Umbilical cord (tissue), 2 donors: ENCODE results near the gene KIF1B. TPM values are rescaled to one million over a fixed set of nuclear protein-coding genes. Genes with fewer than 3 reads are reported as not detected.
"Not testable (repeated sequence)": the region's sequence is repeated elsewhere in the genome, so short reads cannot be mapped to it uniquely, and the experiment has no call there.

Source experiments
- DNase-seq: peaks from one replicate; pipeline ENCODE4 v3.0.0-alpha.2; 2015; ENCODE audit warnings: low spot score
- total RNA-seq: library from RNA; depleted of rRNA; stranded (reverse); fragments of >200 nt; gene quantifications from one replicate; pipeline ENCODE4 v1.2.3, GENCODE V29; 2014; ENCODE audit warnings: low replicate concordance; ENCODE audit not compliant: insufficient read depth

KIF1B gene
- total RNA-seq, 1 donor from 2014 or later: 40.4 TPM

DNA sequence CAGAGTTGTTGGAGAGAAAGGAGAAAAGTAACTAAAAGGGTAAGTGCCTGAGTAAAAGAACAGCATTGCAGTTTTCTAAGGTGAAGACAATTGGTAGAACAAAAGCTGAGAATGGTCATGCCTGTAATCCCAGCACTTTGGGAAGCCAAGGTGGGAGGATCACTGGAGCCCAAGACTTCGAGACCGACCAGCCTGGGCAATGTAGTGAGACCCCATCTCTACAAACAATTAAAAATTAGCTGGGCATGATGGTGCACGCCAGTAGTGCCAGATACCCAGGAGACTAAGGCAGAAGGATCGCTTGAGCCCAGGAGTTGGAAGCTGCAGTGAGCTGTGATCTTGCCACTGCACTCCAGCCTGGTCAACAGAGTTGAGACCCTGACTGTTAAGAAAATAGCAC is 173.3 kb downstream of the KIF1B start:
- no peak for DNase-seq

DNA sequence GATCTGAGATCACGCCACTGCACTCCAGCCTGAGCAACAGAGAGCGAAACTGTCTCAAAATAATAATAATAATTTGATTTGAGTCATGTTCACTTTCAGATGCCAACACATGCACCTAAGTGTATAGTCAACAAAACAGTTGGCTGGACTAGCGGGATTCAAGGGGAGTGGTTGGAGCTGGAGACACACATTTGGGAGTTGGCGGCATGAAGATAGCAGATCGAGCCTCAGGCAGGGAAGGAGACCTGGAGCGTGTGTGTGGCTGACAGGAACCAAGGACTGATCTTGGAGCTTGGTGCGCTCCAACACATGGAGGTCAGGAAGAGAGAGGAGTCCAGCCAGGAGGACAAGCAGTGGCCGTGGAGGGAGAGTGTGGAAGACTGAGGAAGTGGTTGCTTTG is 173.8 kb downstream of the KIF1B start:
- DNase-seq: no peak

DNA sequence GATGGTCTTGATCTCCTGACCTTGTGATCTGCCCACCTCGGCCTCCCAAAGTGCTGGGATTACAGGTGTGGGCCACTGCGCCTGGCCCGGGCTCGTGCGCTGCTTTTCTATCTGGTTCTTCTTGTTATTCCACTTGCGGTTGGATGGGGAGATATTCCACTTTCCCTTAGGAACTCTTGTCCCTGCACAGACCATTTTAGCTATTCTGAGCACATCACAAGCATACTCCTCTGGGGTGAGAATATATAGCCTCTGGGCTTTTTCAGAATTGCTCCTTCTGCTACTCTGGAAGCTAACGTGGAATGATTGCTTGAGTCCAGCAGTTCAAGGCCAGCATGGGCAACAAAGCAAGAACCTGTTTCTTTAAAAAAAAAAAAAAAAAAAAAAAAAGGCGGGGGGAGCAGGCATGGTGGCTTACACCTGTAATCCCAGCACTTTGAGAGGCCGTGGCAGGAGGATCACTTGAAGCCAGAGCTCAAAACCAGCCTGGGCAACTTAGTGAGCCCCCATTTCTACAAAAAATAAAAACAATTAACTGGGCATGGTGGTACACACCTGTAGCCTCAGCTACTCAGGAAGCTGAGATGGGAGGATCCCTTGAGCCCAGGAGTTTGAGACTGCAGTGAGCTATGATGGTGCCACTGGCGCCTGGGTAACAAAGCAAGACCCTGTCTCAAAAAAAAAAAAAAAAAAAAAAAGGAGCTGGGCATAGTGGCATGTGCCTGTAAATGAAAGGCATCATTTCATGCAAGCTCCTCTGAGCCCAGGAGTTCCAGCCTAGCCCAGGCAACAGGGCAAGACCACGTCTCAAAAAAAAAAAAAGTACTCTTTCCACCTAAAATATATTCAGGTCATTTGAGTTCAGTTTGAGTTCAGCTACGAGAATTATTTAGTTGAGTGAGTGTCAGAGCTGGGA is 176.6 kb downstream of the KIF1B start:
- no peak for DNase-seq

DNA sequence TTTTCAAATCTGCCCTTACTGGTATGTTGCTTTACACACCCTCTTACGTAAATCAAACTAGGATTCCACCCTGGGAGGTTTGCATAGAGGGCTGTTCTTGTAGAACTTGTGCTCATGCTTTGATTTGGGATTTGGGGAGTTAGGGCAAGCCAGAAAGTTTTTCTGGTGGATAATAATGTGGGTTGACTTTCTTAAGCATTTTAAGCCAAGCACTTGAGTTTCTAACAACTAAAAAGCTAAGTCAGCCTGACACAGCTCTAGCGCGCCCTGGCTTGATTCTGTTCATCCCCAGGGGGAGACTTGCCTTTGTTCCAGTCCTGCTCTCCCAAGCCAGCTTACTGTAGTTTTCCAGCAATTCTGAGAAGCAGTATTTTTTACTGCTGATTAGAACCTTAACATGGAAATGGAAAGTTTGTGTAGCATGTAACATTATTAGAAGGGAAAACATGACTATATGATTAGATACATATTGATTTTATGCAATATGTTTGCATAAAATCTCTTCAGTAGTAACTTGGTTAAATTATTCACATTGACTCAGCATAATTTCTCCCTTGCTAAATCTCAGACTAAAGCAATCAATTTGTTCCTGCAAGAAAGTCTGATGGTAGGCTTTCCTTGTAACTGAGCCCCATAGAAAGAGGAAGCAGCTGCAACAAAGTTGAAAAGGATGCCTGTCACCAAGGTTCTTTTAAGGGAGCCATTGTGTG is 177.5 kb downstream of the KIF1B start:
- DNase-seq: peak; percentile 96

DNA sequence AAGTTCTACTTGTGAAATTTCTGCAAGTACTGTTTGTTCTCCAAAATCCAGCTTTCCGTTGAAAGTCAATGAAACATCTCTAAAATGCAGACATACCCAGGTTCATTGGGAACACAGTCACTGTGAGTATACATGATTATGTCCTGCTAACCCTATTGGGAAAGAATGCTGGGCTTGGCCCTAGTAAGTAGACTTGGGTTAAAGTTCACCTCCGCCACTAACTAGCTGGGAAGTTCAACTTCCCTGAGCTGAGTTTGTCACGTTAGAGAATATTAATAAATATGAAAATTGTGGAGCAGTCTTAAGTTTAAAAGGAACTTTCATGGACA is 178.0 kb downstream of the KIF1B start:
- no peak for DNase-seq

DNA sequence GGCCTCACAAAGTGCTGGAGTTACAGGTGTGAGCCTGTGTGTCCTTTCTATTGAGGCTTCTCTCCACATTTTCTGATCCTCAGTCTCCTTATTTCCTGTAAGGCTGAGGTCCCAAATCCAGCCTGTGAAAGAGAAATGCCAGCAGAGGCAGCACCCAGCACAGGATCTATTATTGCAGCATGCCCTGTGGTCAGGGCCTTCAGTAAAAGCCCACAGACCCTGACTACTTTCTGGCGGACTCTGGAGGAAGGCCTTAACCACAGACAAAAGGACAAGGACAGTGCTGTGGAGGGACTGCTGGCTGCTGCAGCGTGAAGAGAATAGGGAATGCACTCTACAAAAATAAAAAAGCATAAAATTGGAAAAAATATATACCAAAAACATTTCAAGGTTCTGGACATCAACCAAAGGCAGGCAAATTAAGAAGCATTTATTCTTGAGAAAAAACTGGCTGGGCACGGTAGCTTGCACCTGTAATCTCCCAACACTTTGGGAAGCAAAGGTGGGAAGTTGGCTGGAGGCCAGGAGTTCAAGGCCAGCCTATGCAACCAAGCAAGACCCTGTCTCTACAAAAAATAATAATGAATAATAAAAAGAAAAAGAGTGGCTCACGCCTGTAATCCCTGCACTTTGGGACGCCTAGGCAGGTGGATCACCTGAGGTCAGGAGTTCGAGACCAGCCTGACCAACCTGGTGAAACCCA is 179.1 kb downstream of the KIF1B start:
- no peak for DNase-seq

DNA sequence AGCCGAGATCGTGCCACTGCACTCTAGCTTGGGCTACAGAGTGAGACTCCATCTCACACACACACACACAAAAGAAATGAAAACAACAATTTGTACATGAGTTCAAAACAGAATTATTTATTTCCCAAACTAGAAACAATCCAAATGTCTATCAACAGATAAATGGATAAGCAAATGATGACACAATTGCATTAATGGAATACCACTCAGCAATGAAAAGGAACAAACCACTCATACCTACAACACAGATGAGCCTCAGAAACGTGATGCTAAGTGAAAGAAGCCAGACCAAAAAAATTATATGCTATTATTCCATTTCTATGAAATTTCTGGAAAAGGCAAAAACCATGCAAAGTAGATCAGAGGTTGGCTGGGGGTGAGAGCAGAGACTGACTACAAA is 186.5 kb downstream of the KIF1B start:
- DNase-seq: no peak

DNA sequence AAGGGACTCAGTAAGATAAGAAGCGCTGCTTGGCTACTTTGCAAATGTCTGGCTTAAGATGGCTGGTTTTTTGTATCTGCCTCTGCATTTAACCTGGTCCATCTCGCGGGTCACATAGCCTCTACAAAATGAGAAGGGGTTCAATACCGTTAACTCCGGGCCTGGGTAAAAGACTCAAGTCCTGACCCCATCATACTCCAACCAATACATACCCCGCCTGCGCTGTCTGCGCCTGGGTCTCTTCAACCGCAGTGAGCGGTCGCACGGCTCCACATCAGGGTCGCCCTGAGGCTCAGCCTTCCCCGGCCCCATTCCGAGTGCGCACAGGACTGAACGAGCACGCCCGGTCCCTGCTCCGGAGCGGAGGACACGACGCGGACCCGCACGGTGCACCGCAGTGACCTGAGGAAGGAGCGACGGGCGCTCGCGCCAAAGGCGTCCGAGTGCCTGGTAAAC is 187.9 kb downstream of the KIF1B start:
- DNase-seq: no peak

DNA sequence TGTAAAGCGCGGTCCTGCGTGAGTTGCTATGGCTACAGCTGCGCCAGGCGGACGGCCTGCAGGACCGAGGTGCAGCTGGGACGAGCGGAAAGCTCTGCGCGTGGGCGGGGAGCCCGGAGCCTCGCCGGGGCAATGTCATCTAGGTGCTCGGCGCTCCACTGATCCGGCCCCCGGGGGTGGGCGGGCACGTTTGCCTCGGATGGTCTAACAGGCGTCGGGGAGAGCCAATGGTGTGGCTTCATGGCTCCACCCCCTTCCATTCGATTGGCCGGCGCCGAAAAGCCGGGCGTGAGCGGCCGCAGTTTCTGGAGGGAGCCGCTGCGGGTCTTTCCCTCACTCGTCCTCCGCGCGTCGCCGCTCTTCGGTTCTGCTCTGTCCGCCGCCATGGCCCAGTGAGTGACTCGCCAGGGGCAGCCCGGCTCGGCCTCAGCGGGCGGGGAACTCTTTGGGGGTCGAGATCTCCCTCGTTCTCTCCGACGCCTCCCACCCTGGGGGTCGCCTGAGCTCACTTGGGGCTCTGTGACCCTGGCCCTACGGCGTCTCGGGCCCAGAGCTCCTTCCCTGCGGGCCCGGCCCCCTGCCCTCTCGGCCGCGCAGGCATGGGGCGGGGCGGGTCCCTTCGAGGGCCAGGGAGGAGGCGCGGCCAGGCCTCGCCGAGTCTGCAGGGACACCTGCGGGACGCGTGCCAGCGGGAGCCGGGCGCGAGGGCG is 188.5 kb downstream of the KIF1B start, which contains the start of gene PGD:
TSS of gene PGD (plus strand) at position 331 of the 710 bp plus-strand sequence. CDS start at position 385, 54 bp downstream.
- DNase-seq: peak; percentile 99

DNA sequence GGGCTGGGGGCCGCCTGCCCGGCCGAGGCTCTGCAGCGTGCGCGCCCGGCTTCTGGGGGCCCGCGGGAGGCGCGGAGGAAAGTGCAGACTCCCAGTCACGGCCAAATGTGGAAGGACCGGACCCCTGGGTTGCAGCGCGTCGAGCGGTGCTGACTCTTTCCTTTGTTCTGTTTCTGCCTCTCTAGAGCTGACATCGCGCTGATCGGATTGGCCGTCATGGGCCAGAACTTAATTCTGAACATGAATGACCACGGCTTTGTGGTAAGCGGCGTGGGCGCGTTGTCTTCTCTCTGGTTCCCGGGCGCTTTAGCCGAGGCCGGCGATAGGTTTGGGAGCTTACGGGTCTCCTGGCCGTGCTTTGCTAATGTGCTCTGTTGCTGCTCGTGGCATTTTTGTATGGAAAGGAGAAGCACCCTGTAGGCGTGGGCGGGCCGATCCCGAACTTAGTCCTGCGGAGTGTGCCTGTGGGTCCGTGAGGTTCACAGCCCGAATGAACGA is 189.1 kb downstream of the KIF1B start:
- DNase-seq: peak; percentile 62

DNA sequence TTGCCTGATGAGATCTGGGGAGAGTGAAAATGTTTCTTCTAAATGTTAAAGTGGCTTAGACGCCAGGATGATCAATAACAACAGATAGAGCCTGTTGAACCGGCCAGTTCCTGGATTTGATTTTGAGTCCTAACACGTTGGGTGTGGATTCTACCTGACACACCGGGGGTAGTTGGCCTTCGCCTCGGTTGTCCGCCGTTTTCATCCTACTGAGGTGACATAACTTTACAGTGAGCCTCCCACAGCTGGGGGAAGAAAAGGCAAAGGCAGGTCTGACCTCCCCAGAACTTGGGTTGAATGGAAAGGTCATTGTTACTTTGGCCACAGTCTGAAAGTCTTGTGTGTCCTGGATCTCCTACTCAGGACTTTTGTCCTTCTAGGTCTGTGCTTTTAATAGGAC is 189.6 kb downstream of the KIF1B start:
- no peak for DNase-seq

DNA sequence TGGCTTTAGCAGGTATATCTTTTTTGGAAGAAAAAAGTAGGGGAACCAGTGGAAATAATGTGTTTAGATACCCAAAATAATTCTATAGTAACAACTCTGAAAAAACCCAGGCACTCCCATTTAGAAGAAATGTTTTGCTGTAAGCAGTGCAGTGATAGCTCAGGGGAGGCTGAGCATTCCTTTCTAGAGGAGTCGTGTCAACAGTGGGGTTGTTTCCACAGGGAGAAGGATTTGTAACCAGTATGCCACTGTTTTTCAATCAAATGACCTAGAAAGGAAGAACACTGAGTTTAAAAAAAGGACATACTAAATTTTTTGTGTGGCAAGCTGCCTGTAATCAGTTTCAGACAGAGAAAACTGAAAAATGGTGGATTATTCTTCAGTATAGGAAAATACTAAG is 190.9 kb downstream of the KIF1B start:
- DNase-seq: no peak

DNA sequence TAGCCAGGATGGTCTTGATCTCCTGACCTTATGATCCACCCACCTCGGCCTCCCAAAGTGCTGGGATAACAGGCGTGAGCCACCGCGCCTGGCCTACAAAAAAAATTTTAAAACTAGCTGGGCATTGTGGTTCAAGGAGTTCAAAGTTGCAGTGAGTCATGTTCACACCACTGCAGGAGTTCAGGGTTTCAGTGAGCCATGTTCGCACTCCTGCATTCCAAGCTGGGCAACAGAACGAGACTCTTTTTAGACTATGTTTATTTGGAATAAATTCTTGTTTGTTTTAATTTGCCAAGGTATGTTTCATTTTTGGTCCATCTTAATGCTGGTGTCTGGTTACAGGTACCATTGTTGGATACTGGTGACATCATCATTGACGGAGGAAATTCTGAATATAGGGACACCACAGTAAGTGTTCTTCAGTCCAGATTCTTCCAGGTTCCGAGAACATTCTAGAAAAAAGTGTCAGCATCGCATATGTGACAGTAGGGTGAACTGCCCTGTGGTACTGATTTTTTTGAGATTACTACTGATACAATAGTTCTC is 192.4 kb downstream of the KIF1B start:
- no peak for DNase-seq

DNA sequence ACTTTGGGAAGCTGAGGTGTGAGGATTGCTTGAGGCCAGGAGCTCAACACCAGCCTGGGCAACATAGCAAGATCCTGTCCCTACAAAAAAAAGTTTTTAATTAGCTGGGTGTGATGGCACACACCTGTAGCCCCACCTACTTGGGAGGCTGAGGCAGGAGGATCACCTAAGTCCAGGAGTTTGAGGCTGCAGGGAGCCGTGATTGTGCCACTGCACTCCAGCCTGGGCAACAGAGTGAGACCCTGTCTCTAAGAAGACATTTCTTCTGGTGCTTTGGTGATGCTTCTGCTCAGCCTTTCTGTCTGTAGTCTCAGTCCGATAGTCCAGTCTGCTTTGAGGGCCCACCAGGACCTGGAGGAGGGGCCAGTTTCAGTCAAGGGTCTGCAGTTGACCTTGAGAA is 196.8 kb downstream of the KIF1B start:
- DNase-seq: no peak

DNA sequence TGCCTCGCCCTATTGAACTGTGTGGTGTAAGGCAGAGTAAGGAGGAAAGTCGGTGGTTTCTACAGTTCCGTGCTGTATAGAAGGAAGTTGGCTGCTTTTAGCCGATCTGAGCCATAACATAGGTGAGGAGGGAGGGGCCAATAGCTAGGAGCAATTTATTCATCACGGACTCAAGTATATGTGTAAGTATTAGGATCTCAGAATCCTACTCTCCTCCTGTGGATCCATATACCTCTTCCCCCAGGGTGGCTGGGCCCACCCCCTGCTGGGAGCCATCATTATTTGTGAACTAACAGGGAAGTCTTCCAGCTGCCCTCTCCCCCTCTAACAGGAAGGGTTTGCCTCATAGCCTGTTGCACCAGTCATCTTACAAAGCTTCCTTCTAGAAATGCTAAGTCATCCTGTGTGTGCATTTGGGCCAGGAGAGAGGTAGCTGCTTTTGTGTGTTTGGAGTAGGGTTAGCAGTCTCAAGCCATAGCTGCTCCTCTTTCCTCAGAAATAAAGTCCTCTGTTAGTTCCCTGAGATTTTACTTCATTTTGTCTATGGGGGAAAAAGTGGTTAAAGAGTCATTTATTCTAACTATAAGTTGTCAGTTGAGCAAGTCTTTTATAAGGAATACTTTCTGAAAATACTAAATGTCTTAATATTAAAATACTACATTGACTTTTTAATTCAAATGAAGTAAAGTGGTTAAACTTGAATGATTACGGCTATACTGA is 205.0 kb downstream of the KIF1B start:
- DNase-seq: peak; percentile 19

DNA sequence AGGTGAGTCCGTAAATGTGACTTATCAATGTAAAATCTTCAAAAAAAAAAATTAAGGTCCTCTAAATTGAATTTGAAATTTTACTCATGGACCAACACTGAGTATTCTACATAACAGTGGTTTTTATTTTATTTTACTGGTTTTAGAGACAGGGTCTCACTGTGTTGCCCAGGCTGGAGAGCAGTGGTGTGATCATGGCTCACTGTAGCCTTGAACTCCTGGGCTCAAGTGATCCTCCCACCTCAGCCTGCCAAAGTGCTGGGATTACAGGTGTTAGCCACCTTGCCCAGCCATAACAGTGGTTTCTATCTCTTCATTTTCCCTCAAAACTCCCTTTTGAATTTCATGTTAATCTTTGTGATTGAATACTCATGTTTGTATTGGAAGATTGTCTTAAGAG is 205.6 kb downstream of the KIF1B start:
- not testable (repeated sequence) for DNase-seq

DNA sequence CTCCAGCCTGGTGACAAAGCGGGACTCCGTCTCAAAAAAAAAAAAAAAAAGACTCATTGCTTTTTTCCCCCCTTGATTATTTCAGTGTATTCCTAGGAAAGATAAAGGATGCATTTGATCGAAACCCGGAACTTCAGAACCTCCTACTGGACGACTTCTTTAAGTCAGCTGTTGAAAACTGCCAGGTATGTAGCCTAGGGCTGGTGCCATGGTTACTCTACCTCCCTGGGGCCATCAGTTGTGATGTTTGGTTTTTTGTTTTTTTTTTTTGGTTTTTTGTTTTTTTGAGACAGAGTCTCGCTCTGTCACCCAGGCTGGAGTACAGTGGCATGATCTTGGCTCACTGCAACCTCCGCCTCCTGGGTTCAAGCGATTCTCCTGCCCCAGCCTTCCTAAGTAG is 208.4 kb downstream of the KIF1B start:
- not testable (repeated sequence) for DNase-seq

DNA sequence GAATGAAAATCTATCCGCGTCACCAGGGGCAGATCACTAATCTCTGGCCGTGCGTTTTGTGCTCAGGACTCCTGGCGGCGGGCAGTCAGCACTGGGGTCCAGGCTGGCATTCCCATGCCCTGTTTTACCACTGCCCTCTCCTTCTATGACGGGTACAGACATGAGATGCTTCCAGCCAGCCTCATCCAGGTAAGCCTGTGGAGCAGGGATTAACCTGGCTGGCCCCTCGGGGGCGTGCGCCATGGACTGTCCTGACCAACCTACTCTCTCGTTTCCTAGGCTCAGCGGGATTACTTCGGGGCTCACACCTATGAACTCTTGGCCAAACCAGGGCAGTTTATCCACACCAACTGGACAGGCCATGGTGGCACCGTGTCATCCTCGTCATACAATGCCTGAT is 209.0 kb downstream of the KIF1B start:
- DNase-seq: no peak

DNA sequence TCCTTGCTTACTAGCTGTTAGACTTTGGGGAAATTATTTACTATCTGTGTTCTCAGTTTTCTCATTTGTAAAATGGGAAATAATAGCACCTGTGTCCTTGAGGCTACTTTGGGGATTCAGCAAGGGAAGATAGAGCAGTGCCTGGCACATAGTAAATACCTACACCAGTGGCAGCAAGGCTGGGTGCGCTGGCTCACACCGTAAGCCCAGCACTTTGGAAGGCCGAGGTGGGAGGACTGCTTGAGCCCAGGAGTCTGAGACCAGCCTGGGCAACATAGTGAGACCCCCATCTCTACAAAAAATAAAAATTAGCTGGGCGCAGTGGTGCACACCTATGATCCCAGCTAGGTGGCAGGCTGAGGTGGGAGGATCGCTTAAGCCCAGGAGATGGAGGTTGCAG is 211.3 kb downstream of the KIF1B start:
- DNase-seq: no peak

DNA sequence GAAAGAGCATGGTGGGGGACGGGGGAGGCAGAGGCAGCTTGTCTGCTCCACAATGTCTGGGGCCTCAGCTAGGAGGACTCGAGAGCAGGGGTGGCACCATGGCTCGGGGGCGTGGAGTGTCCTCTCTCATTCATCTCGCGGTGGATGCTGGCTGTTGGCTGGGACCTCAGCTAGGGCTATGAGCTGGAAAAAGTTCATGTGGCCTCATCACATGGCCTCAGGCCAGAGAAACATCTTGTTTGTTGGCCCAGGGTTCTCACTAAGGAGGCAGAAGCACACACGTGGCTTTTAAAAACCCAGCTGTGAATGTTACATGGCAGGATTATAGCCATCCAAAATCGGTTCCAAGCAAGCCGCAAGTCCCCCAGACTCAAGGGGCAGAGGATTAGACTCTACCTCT is 213.7 kb downstream of the KIF1B start:
- peak; percentile 30 for DNase-seq
